Measurements from ENCODE around the gene BCOR. TPM values are rescaled to one million over a fixed set of nuclear protein-coding genes. Genes with fewer than 3 reads are reported as not detected.

The BCOR gene
- total and polyA plus RNA-seq, 2 of the 8 experiments (the other 6 are each of a cell fraction or from before 2014, with no cell fraction given), result 25.0 to 50.8 TPM

GRCh38 chrX:40097504-40098263, at the start of gene BCOR (continued):
- TF ChIP-seq ATF2 (IDR thresholded peaks at IDR 0.05; ENCODE audit: low read length), result no peak
- TF ChIP-seq SIN3A (conservative IDR thresholded peaks at IDR 0.05 in 1 of 2, IDR thresholded peaks at IDR 0.05 in 1 of 2; ENCODE audit: low read depth in 1 of 2, low read length in 2 of 2), result no peak
- TF ChIP-seq CHD2 (IDR thresholded peaks at IDR 0.05; ENCODE audit: low read length), result no peak
- TF ChIP-seq RAD21 (IDR thresholded peaks at IDR 0.05 in 1 of 2, conservative IDR thresholded peaks at IDR 0.05 in 1 of 2; ENCODE audit: low read depth in 2 of 2, low read length in 2 of 2), result no peak
- TF ChIP-seq ATF3 (IDR thresholded peaks at IDR 0.05; ENCODE audit: insufficient read depth, low read depth, low read length), result no peak
- no peak for TF ChIP-seq JUND (IDR thresholded peaks at IDR 0.05; ENCODE audit: low read length)
- TF ChIP-seq RFX5 (IDR thresholded peaks at IDR 0.05; ENCODE audit: borderline replicate concordance, low read depth, low read length), result no peak
- no peak for TF ChIP-seq KDM1A (IDR thresholded peaks at IDR 0.05; ENCODE audit: borderline replicate concordance, low read length)
- no peak for TF ChIP-seq KDM4A (IDR thresholded peaks at IDR 0.05; ENCODE audit: low read depth, low read length, severe bottlenecking)
- TF ChIP-seq E2F6 (IDR thresholded peaks at IDR 0.05), result no peak
- no peak for TF ChIP-seq SUZ12 (IDR thresholded peaks at IDR 0.05; ENCODE audit: low read length)
- peak in 1 of 2 experiments; percentile 85; a peak in 2 of 3 replicates for TF ChIP-seq POLR2A (IDR thresholded peaks at IDR 0.05; ENCODE audit: control extremely low read depth in 1 of 2, low read depth in 2 of 2, low read length in 2 of 2)
- peak; percentile 94 for TF ChIP-seq POLR2AphosphoS5 (IDR thresholded peaks at IDR 0.05; ENCODE audit: low read depth, low read length)
- peak; percentile 91 for TF ChIP-seq TAF1 (IDR thresholded peaks at IDR 0.05; ENCODE audit: low read depth, low read length)
- no peak for TF ChIP-seq CEBPB (IDR thresholded peaks at IDR 0.05; ENCODE audit: low read depth, low read length)
- TF ChIP-seq YY1 (IDR thresholded peaks at IDR 0.05; ENCODE audit: low read depth, low read length), result no peak
- TF ChIP-seq BACH1 (IDR thresholded peaks at IDR 0.05; ENCODE audit: low read length), result no peak
- TF ChIP-seq TAF7 (optimal IDR thresholded peaks at IDR 0.05; ENCODE audit: borderline replicate concordance, low read depth, low read length), result peak; percentile 79
- TF ChIP-seq RNF2 (IDR thresholded peaks at IDR 0.05; ENCODE audit: borderline replicate concordance, low read depth, low read length, missing control alignments, poor library complexity, severe bottlenecking), result no peak
- no peak for TF ChIP-seq BRCA1 (IDR thresholded peaks at IDR 0.05; ENCODE audit: low read depth, low read length)
- TF ChIP-seq HDAC6 (IDR thresholded peaks at IDR 0.05; ENCODE audit: low read depth, low read length), result no peak
- TF ChIP-seq SIRT6 (IDR thresholded peaks at IDR 0.05; ENCODE audit: low read length), result no peak

Data from H1 (cell line).